Embryonic facial prominence (tissue), 1 donor: ENCODE measurements around the gene RAG2.

Source experiments
- DNase-seq: peaks from one replicate; pipeline ENCODE4 v3.0.0-alpha.2; 2016; ENCODE audit errors: extremely low spot score

RAG2 gene

DNA sequence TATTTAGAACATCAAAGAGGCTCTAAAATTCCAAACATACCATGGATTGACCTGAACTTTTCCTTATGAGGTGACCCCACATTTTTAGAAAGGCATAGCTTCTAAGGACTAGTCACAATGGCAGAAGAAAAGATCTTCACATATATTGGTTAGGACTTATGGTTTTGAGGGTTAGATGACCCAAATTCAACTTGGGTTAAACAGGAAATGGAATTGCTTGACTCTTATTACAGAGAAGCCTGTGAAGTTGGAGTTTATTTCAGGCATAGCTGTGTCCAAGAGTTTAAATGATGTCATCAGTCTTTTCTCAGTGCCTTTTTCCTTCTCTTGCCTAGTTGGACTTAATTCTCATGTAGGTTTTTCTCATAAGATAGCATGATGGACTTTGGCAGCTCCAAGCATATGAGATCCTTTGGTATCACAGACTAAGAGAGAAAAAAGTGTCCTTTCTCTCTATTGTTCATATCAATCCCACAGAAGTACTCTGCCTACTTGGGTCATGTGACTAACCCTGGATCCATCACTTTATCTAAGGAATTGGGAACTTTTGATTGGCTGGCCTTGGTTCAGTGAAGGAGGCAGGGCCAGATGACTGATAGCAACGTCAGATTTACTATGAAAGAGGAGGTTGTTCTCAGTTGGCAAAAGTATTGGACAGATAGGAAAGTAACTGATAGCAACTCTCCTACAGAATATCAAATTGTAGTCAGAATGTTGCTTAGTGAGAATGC is 47.5 kb downstream of the RAG2 start:
- DNase-seq, result no peak
